ENCODE results near the gene ELMOD3. TPM values are rescaled to one million over a fixed set of nuclear protein-coding genes. Genes with fewer than 3 reads are reported as not detected.
"Not testable (repeated sequence)": the region's sequence is repeated elsewhere in the genome, so short reads cannot be mapped to it uniquely, and the experiment has no call there.

Gene ELMOD3
- total RNA-seq, 1 donor from 2014 or later = 22.2 TPM

- H3K9me3 Mint-ChIP-seq = no peaks in the 10 kb centered on the region
- H3K4me1 Mint-ChIP-seq (ENCODE audit: unreplicated experiment) = peaks cover 29% of the 10 kb centered on the region
- H3K36me3 Mint-ChIP-seq = peaks cover 4% of the 10 kb centered on the region
- TF ChIP-seq, protein P1, sequence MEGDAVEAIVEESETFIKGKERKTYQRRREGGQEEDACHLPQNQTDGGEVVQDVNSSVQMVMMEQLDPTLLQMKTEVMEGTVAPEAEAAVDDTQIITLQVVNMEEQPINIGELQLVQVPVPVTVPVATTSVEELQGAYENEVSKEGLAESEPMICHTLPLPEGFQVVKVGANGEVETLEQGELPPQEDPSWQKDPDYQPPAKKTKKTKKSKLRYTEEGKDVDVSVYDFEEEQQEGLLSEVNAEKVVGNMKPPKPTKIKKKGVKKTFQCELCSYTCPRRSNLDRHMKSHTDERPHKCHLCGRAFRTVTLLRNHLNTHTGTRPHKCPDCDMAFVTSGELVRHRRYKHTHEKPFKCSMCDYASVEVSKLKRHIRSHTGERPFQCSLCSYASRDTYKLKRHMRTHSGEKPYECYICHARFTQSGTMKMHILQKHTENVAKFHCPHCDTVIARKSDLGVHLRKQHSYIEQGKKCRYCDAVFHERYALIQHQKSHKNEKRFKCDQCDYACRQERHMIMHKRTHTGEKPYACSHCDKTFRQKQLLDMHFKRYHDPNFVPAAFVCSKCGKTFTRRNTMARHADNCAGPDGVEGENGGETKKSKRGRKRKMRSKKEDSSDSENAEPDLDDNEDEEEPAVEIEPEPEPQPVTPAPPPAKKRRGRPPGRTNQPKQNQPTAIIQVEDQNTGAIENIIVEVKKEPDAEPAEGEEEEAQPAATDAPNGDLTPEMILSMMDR (conservative IDR thresholded peaks at IDR 0.05) = no peak
- no peak overlapping the region for H3K4me3 Mint-ChIP-seq
- no peak overlapping the region for H3K27ac Mint-ChIP-seq
- no peak for DNase-seq (ENCODE audit: extremely low spot score, unreplicated experiment)
- no peaks in the 10 kb centered on the region for H3K27me3 Mint-ChIP-seq
These were observed 3.2 kb downstream of the ELMOD3 start for GRCh38 chr2:85357736-85358135.

GRCh38 chr2:85362653-85363387, 8.3 kb downstream of the ELMOD3 start:
- H3K27ac Mint-ChIP-seq, H3K4me3 Mint-ChIP-seq, H3K9me3 Mint-ChIP-seq: not testable (repeated sequence)

GRCh38 chr2:85367180-85367579, 12.6 kb downstream of the ELMOD3 start:
- no peak overlapping the region for H3K27ac Mint-ChIP-seq

More at GRCh38 chr2:85362653-85363387, 8.3 kb downstream of the ELMOD3 start:
- not testable (repeated sequence) for H3K27me3 Mint-ChIP-seq; DNase-seq (ENCODE audit: extremely low spot score, unreplicated experiment); H3K4me1 Mint-ChIP-seq (ENCODE audit: unreplicated experiment)
- H3K36me3 Mint-ChIP-seq = peaks cover 12% of the 10 kb centered on the region

GRCh38 chr2:85368921-85369320, 14.4 kb downstream of the ELMOD3 start:
- Mint-ChIP-seq H3K27ac (no peak overlapping the region), H3K4me1 (ENCODE audit: unreplicated experiment) (no peaks in the 10 kb centered on the region), H3K4me3 (no peak overlapping the region), H3K9me3 (no peaks in the 10 kb centered on the region), H3K36me3 (peaks cover 8% of the 10 kb centered on the region), H3K27me3 (no peaks in the 10 kb centered on the region)
- no peak for DNase-seq (ENCODE audit: extremely low spot score, unreplicated experiment)
- TF ChIP-seq, protein P1 (conservative IDR thresholded peaks at IDR 0.05) = no peak

More at GRCh38 chr2:85367180-85367579, 12.6 kb downstream of the ELMOD3 start:
- TF ChIP-seq, protein P1 (conservative IDR thresholded peaks at IDR 0.05) = no peak
- H3K9me3 Mint-ChIP-seq = no peaks in the 10 kb centered on the region
- H3K36me3 Mint-ChIP-seq = peaks cover 14% of the 10 kb centered on the region
- DNase-seq (ENCODE audit: extremely low spot score, unreplicated experiment) = no peak
- H3K4me3 Mint-ChIP-seq = no peak overlapping the region
- H3K4me1 Mint-ChIP-seq (ENCODE audit: unreplicated experiment) = no peaks in the 10 kb centered on the region
- no peaks in the 10 kb centered on the region for H3K27me3 Mint-ChIP-seq

DNA sequence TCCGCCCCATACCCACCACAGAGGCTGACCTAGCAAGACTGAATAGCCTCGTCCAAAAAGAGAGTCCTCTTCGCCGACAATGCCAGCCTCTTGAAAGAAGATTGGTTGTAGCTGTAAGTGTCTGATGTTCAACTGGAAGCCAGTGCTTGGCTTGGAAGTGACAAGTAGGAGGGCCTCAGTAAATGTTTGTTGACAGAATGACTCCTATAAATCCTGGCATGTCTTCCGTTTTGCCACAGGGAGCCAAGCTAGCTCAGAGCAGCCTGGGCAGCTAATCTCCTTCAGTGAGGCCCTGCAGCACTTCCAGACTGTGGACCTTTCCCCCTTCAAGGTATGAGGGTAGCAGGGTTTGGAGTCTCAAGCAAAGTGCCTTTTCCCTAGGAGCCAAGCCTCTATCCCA, 14.9 kb downstream of the ELMOD3 start:
- DNase-seq (ENCODE audit: extremely low spot score, unreplicated experiment) = no peak
- no peaks in the 10 kb centered on the region for H3K4me1 Mint-ChIP-seq (ENCODE audit: unreplicated experiment)

DNA sequence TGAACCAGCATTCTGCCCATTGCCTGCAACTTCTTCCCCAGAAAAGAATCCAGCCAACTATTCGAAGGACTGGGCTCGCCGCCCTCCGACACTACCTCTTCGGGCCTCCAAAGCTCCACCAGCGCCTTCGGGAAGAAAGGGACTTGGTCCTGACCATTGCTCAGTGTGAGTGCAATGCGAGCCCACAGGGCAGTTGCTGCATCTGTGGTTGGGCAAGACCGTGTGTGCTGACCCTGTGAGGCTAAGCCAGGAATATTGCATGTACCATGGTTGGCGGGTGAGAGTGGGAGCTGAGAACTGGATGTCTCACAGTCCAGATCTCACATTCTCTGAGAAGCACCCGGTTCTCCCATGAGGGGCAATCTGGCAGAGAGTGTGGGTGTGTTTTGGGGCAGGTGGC, 16.5 kb downstream of the ELMOD3 start:
- no peak overlapping the region for H3K27ac Mint-ChIP-seq
- H3K9me3 Mint-ChIP-seq = no peaks in the 10 kb centered on the region
- no peak overlapping the region for H3K4me3 Mint-ChIP-seq
- no peaks in the 10 kb centered on the region for H3K27me3 Mint-ChIP-seq
- peaks cover 16% of the 10 kb centered on the region for H3K36me3 Mint-ChIP-seq
- TF ChIP-seq, protein P1 (conservative IDR thresholded peaks at IDR 0.05) = no peak
- no peaks in the 10 kb centered on the region for H3K4me1 Mint-ChIP-seq (ENCODE audit: unreplicated experiment)
- DNase-seq (ENCODE audit: extremely low spot score, unreplicated experiment) = no peak

More for the DNA sequence above, 14.9 kb downstream of the ELMOD3 start:
- Mint-ChIP-seq H3K27me3 (no peaks in the 10 kb centered on the region), H3K36me3 (peaks cover 8% of the 10 kb centered on the region), H3K9me3 (no peaks in the 10 kb centered on the region), H3K27ac (no peak overlapping the region), H3K4me3 (no peak overlapping the region)
- TF ChIP-seq, protein P1 (conservative IDR thresholded peaks at IDR 0.05) = no peak

Measured in type B pancreatic cell (in vitro differentiated cells).